K562 (cell line): ENCODE measurements around the gene HES5. TPM values are rescaled to one million over a fixed set of nuclear protein-coding genes. Genes with fewer than 3 reads are reported as not detected.
"Not testable (repeated sequence)": the region's sequence is repeated elsewhere in the genome, so short reads cannot be mapped to it uniquely, and the experiment has no call there.

Source experiments
- ATAC-seq: fragments of 200-7000 bp; cut with Tn5 transposase; 3 replicates; pipeline ENCODE4 v1.9.1; 2020; ENCODE audit warnings: moderate library complexity
- BruUV-seq: library from RNA; stranded (reverse); fragments of 400-500 nt; replicated peaks from 2 replicates; lab custom pipeline; 2021; lab: Mats Ljungman, UMichigan
- CTCF ChIA-PET: fragments of 300-600 bp; formaldehyde crosslinking; extraction: SDS; loops from one replicate; lab custom pipeline; 2021; ENCODE audit warnings: low intra/inter-chr PET ratio; lab: Yijun Ruan, JAX
- POLR2A ChIA-PET: fragments of 300-600, 350-650 bp; sonication (Branson Sonifier 250); formaldehyde crosslinking; extraction: SDS; loops from one replicate; lab custom pipeline; 2021; ENCODE audit warnings: antibody characterized with exemption, inconsistent platforms; lab: Yijun Ruan, JAX
- DNase-seq, 4 experiments: peaks; one replicate each; pipeline versions ENCODE4 v3.0.0 to v3.0.0-alpha.2; 2011 to 2018; ENCODE audit warnings: low spot score in 3 of 4, mixed read lengths in 3 of 4; ENCODE audit errors: extremely low read depth in 1 of 4
- FAIRE-seq: peaks from 2 replicates; lab custom pipeline; 2011; peaks lifted over from hg19 to GRCh38; lab: Jason Lieb, UNC
- H2AFZ ChIP-seq: 2 replicates; pipeline ENCODE4 v1.6.0; 2011; ENCODE audit warnings: low read depth, low read length, control low read depth, inconsistent platforms
- H3K27ac ChIP-seq: fragments of 200-600 bp; 3 replicates; pipeline ENCODE4 v1.8.0; 2011; ENCODE audit warnings: low read depth, mild to moderate bottlenecking, control low read depth, inconsistent platforms, low read length, moderate library complexity, mixed read lengths; ENCODE audit errors: extremely low read depth
- H3K27me3 ChIP-seq, 2 experiments: fragments of 300-600 bp in 1 of 2; 2 replicates in 1 of 2; 3 replicates in 1 of 2; pipeline versions ENCODE4 v1.6.0 to v1.8.0; 2011; ENCODE audit warnings: inconsistent platforms in 2 of 2, low read length in 2 of 2, mild to moderate bottlenecking in 1 of 2, mixed read lengths in 1 of 2, moderate library complexity in 1 of 2; ENCODE audit not compliant: control insufficient read depth in 2 of 2, insufficient read depth in 2 of 2
- H3K36me3 ChIP-seq: fragments of 300-600 bp; 3 replicates; pipeline ENCODE4 v1.8.0; 2011; ENCODE audit warnings: mild to moderate bottlenecking, low read length, inconsistent platforms; ENCODE audit not compliant: control insufficient read depth, insufficient read depth
- H3K4me1 ChIP-seq, 2 experiments: fragments of 200-600 bp in 1 of 2; replicated peaks in 1 of 2; 2 replicates in 1 of 2; 3 replicates in 1 of 2; pipeline versions ENCODE4 v1.5.1 to v1.8.0; 2011; ENCODE audit warnings: inconsistent platforms in 2 of 2, low read length in 2 of 2, mild to moderate bottlenecking in 1 of 2, mixed read lengths in 1 of 2, moderate library complexity in 1 of 2; ENCODE audit not compliant: control insufficient read depth in 2 of 2, insufficient read depth in 2 of 2
- H3K4me2 ChIP-seq: 2 replicates; pipeline ENCODE4 v1.6.1; 2011; ENCODE audit warnings: low read length, control low read depth, inconsistent platforms, mixed read lengths; ENCODE audit not compliant: insufficient read depth
- H3K4me3 ChIP-seq: fragments of 200-600 bp; sonication (generic), shearing (Covaris generic); 2 replicates; pipeline ENCODE4 v1.5.1; 2016; ENCODE audit warnings: control low read depth, inconsistent platforms
- H3K79me2 ChIP-seq: fragments of 200-600 bp; 3 replicates; pipeline ENCODE4 v1.8.0; 2011; ENCODE audit warnings: low read length, inconsistent platforms; ENCODE audit not compliant: control insufficient read depth, insufficient read depth
- H3K9ac ChIP-seq, 2 experiments: 2 replicates each; pipeline versions ENCODE4 v1.6.0 to v1.6.1; 2011; ENCODE audit warnings: low read depth in 2 of 2, low read length in 2 of 2, control low read depth in 1 of 2, inconsistent platforms in 1 of 2, mild to moderate bottlenecking in 1 of 2, mixed read lengths in 1 of 2; ENCODE audit not compliant: insufficient read depth in 1 of 2
- H3K9me1 ChIP-seq: one replicate; pipeline ENCODE4 v1.6.0; 2011; ENCODE audit warnings: inconsistent platforms, mild to moderate bottlenecking, low read length, moderate library complexity; ENCODE audit not compliant: control insufficient read depth, insufficient read depth
- H3K9me3 ChIP-seq: replicated peaks from 2 replicates; pipeline ENCODE4 v1.5.1; 2011; ENCODE audit warnings: low read depth, low read length, inconsistent platforms; ENCODE audit not compliant: control insufficient read depth, insufficient read depth
- H4K20me1 ChIP-seq: replicated peaks from 2 replicates; pipeline ENCODE4 v1.6.1; 2011; ENCODE audit warnings: low read length, inconsistent platforms, mixed read lengths; ENCODE audit not compliant: control insufficient read depth, insufficient read depth
- ARNT ChIP-seq, 2 experiments: fragments of 450-650 bp; IDR thresholded peaks; 2 replicates each; pipeline ENCODE4 v1.6.1; 2016; ENCODE audit warnings: mild to moderate bottlenecking in 1 of 2
- BRCA1 ChIP-seq, 2 experiments: fragments of 450-650 bp in 1 of 2; sonication (generic) in 1 of 2; formaldehyde crosslinking in 1 of 2; IDR thresholded peaks; 2 replicates each; pipeline versions ENCODE4 v1.5.0 to v1.6.1; 2017 to 2020; ENCODE audit warnings: mild to moderate bottlenecking in 1 of 2, missing genetic modification reagents in 1 of 2
- DIDO1 ChIP-seq: fragments of 450-650 bp; IDR thresholded peaks from 2 replicates; pipeline ENCODE4 v1.6.1; 2016; ENCODE audit warnings: low read depth, missing biosample characterization, missing genetic modification characterization
- HSF4 ChIP-seq: fragments of 250-450 bp; sonication (Bioruptor Pico); IDR thresholded peaks from 2 replicates; pipeline ENCODE4 v2.1.2; 2022; ENCODE audit warnings: mild to moderate bottlenecking, moderate library complexity, borderline replicate concordance
- KDM2B ChIP-seq: fragments of 250-450 bp; sonication (Bioruptor Pico); IDR thresholded peaks from 2 replicates; pipeline ENCODE4 v1.8.0; 2021; ENCODE audit warnings: mild to moderate bottlenecking, moderate library complexity
- SMAD1 ChIP-seq: fragments of 150-350 bp; IDR thresholded peaks from 2 replicates; pipeline ENCODE4 v1.6.1; 2014; ENCODE audit warnings: low read length, low read depth; ENCODE audit not compliant: partially characterized antibody
- SOX6 ChIP-seq: fragments of 450-650 bp; IDR thresholded peaks from 2 replicates; pipeline ENCODE4 v1.6.1; 2014; ENCODE audit warnings: mild to moderate bottlenecking
- ZNF639 ChIP-seq, 2 experiments: fragments of 200-800 bp in 1 of 2; sonication (Bioruptor generic) in 1 of 2; sonication (generic) in 1 of 2; formaldehyde crosslinking in 1 of 2; IDR thresholded peaks in 1 of 2; conservative IDR thresholded peaks in 1 of 2; 2 replicates each; pipeline versions ENCODE4 v1.5.0 to v1.6.1; 2016 to 2020; ENCODE audit warnings: missing compliant biosample characterization in 1 of 2, missing genetic modification characterization in 1 of 2, missing genetic modification reagents in 1 of 2
- WGBS: fragments of 100-300 bp; shearing (Covaris generic); methylation state at CpG from one replicate; pipeline ENCODE4 v1.1.6; 2016; ENCODE audit warnings: low coverage, mixed read lengths; ENCODE audit not compliant: insufficient coverage; ENCODE audit errors: missing lambda C conversion rate; 5-methylcytosine and 5-hydroxymethylcytosine counted together
- in situ Hi-C: fragments of 300-500 bp; cut with MboI; formaldehyde crosslinking; loops from 4 replicates; pipeline ENCODE4 v1.15.0; 2018; ENCODE audit warnings: inconsistent platforms, mixed read lengths
- intact Hi-C: fragments of 100-400 bp; cut with micrococcal nuclease; formaldehyde crosslinking; loops from 2 replicates; pipeline ENCODE4 v1.14.2; 2022
- polyA plus RNA-seq, 8 experiments: library from polyadenylated mRNA; depleted of rRNA in 4 of 8; stranded (reverse) in 5 of 8; unstranded in 3 of 8; fragments of >200 nt; fragmentation: Nextera tagmentation in 2 of 8; fragmentation: Illumina TruSeq in 1 of 8; extraction: Ambion mirVana in 2 of 8; extraction: Trizol in 1 of 8; gene quantifications; 2 replicates each; pipeline versions ENCODE4 v1.2.1 to v1.2.3, GENCODE V29; 2011 to 2014; ENCODE audit warnings: inconsistent platforms in 1 of 8, missing spikeins in 1 of 8
- total RNA-seq, 7 experiments: library from RNA; depleted of rRNA in 6 of 7; stranded (reverse); fragments of >200 nt in 6 of 7; fragmentation: Illumina TruSeq in 2 of 7; extraction: Trizol in 2 of 7; gene quantifications; 2 replicates each; pipeline versions ENCODE4 v1.2.1 to v1.2.3, GENCODE V29; 2011 to 2021; ENCODE audit warnings: low replicate concordance in 1 of 7

HES5 gene
- total and polyA plus RNA-seq, 9 of the 15 experiments (the other 6 are each of a cell fraction or from before 2014, with no cell fraction given), result not detected

GRCh38 chr1:2569703-2570102 is 39.6 kb upstream of the HES5 start:
- H3K27ac ChIP-seq, H3K79me2 ChIP-seq, H3K9me3 ChIP-seq, H4K20me1 ChIP-seq, FAIRE-seq, H3K36me3 ChIP-seq, DNase-seq, BruUV-seq, H2AFZ ChIP-seq, H3K9me1 ChIP-seq, in situ Hi-C loops, H3K4me2 ChIP-seq, intact Hi-C loops, H3K9ac ChIP-seq, CTCF ChIA-PET, H3K4me3 ChIP-seq: not testable (repeated sequence)
- 0 out of 3 replicates have a peak, but pooled peaks have one; percentile 9 for ATAC-seq
- POLR2A ChIA-PET, result interaction anchor here (1.4 kb wide), 1 partner anchor 8 kb away, joined by 4 read pairs; no protein-coding TSS in a partner anchor
- H3K27me3 ChIP-seq, result peaks cover 51 to 64% of the 10 kb centered on the region in 2 experiments
- 8% methylated on average over 13 of the region's 13 CpGs for WGBS
- peaks cover 0 to 20% of the 10 kb centered on the region in 2 experiments; a peak in 2 of 5 replicates for H3K4me1 ChIP-seq

GRCh38 chr1:2569060-2569459 is 39.0 kb upstream of the HES5 start:
- intact Hi-C loops (no loop called here), in situ Hi-C loops (no loop called here)
- Histone ChIP-seq H3K9me3 (peaks cover 10% of the 10 kb centered on the region), H3K4me1 (peaks cover 0 to 25% of the 10 kb centered on the region in 2 experiments; a peak in 2 of 5 replicates), H3K9me1 (no peaks in the 10 kb centered on the region), H2AFZ (no peak overlapping the region), H3K4me2 (no peak overlapping the region), H3K79me2 (no peaks in the 10 kb centered on the region), H3K36me3 (no peaks in the 10 kb centered on the region), H4K20me1 (no peaks in the 10 kb centered on the region), H3K4me3 (no peak overlapping the region)
- ATAC-seq (no peak), FAIRE-seq (no peak), DNase-seq (no peak)
- 9% methylated on average over 13 of the region's 17 CpGs for WGBS
- POLR2A ChIA-PET, result no interaction called here
- TF ChIP-seq HSF4 (CRISPR knock-in tag) (no peak), SOX6 (no peak), SMAD1 (no peak), DIDO1 (no peak), ZNF639 (CRISPR knock-in tag; conservative IDR thresholded peaks at IDR 0.05 in 1 of 2, IDR thresholded peaks at IDR 0.05 in 1 of 2) (no peak), KDM2B (CRISPR knock-in tag) (no peak), ARNT (IDR thresholded peaks at IDR 0.05) (no peak), BRCA1 (IDR thresholded peaks at IDR 0.05) (no peak), BRCA1 (CRISPR knock-in tag; IDR thresholded peaks at IDR 0.05) (no peak)
- TF ChIP-seq, all 486 proteins: peak for 0
- no peak overlapping the region for H3K27ac ChIP-seq
- CTCF ChIA-PET, result no interaction called here
- H3K27me3 ChIP-seq, result peaks cover 50 to 64% of the 10 kb centered on the region in 2 experiments
- no peak overlapping the region for H3K9ac ChIP-seq
- BruUV-seq, result no TSS peak
